ENCODE measurements around the gene PATJ. TPM values are rescaled to one million over a fixed set of nuclear protein-coding genes. Genes with fewer than 3 reads are reported as not detected.

The PATJ gene
- total RNA-seq, 2 donors from 2014 or later, result 37.9 to 72.1 TPM

GRCh38 chr1:62034790-62035189 is 292.5 kb downstream of the PATJ start:
- no peak overlapping the region for H3K27ac ChIP-seq
- DNase-seq (ENCODE audit: low spot score), result no peak

GRCh38 chr1:62037274-62037673 is 295.0 kb downstream of the PATJ start:
- H3K4me1 ChIP-seq, result no peaks in the 10 kb centered on the region
- H3K9me3 ChIP-seq, result no peaks in the 10 kb centered on the region
- TF ChIP-seq, protein P1, sequence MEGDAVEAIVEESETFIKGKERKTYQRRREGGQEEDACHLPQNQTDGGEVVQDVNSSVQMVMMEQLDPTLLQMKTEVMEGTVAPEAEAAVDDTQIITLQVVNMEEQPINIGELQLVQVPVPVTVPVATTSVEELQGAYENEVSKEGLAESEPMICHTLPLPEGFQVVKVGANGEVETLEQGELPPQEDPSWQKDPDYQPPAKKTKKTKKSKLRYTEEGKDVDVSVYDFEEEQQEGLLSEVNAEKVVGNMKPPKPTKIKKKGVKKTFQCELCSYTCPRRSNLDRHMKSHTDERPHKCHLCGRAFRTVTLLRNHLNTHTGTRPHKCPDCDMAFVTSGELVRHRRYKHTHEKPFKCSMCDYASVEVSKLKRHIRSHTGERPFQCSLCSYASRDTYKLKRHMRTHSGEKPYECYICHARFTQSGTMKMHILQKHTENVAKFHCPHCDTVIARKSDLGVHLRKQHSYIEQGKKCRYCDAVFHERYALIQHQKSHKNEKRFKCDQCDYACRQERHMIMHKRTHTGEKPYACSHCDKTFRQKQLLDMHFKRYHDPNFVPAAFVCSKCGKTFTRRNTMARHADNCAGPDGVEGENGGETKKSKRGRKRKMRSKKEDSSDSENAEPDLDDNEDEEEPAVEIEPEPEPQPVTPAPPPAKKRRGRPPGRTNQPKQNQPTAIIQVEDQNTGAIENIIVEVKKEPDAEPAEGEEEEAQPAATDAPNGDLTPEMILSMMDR (IDR thresholded peaks at IDR 0.05), result no peak
- no peak for DNase-seq (ENCODE audit: low spot score)
- no peaks in the 10 kb centered on the region for H3K36me3 ChIP-seq
- no peaks in the 10 kb centered on the region for H3K27me3 ChIP-seq
- H3K27ac ChIP-seq, result no peak overlapping the region
- H3K4me3 ChIP-seq, result no peak overlapping the region

More at GRCh38 chr1:62034790-62035189, 292.5 kb downstream of the PATJ start:
- Histone ChIP-seq H3K4me1 (no peaks in the 10 kb centered on the region), H3K4me3 (no peak overlapping the region), H3K36me3 (no peaks in the 10 kb centered on the region), H3K9me3 (no peaks in the 10 kb centered on the region), H3K27me3 (no peaks in the 10 kb centered on the region)
- TF ChIP-seq, protein P1 (IDR thresholded peaks at IDR 0.05), result no peak

DNA sequence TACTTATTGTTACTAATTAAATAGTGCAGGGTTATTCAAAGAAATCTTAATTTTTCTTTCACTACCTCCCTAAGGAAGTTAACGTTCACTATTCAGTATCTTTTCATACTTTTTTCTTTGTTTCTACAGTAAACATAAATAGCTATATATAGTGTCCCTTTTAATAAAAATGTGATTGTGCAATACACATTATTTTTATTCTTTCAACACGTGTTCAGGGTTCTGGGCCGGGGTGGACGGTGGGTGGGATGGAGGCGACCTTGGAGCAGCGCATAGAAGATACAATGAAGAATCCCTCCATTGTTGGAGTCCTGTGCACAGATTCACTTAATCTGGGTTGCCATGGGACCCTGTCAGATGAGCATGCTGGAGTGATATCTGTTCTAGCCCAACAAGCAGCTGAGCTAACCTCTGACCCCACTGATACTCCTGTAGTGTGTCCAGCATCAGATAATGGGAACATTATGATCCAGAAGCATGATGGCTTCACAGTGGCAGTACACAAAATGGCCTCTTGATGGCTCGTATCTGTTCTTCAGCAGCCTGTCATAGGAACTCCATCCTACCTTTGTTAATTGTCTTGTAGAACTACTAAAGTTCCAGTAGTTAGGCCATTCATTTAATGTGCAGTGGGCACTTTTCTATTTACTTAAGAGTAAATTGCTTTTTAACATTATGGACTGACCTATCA is 296.5 kb downstream of the PATJ start:
- Histone ChIP-seq H3K9me3 (no peaks in the 10 kb centered on the region), H3K4me1 (no peaks in the 10 kb centered on the region), H3K4me3 (no peak overlapping the region), H3K36me3 (no peaks in the 10 kb centered on the region), H3K27ac (no peak overlapping the region), H3K27me3 (no peaks in the 10 kb centered on the region)
- no peak for DNase-seq (ENCODE audit: low spot score)
- TF ChIP-seq, protein P1 (IDR thresholded peaks at IDR 0.05), result no peak

DNA sequence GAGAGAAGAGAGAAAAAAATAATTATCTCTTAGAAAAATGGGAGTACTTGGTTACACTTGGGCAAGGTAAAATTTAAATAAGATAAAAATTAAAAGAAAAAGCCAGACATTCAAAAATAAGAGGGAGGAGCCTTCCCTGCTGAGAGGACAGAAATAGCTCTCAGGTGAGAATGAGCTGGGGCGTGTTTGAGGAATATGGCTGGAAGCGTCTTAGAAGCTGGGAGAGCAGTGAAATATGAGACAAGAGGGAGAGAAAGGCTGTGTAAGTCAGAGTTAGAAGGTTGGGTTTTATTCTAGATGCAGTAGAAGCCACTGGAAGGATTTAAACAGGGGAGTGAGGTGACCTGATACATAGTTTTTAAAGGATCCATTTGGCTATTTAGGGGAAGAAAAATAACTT is 298.2 kb downstream of the PATJ start:
- Histone ChIP-seq H3K4me3 (no peak overlapping the region), H3K4me1 (peaks cover 0 to under 1% of the 10 kb centered on the region in 2 donors), H3K9me3 (no peaks in the 10 kb centered on the region), H3K27ac (no peak overlapping the region), H3K27me3 (no peaks in the 10 kb centered on the region), H3K36me3 (no peaks in the 10 kb centered on the region)
- TF ChIP-seq, protein P1 (IDR thresholded peaks at IDR 0.05), result no peak
- DNase-seq (ENCODE audit: low spot score), result no peak

GRCh38 chr1:62040973-62041372 is 298.7 kb downstream of the PATJ start:
- no peak for DNase-seq (ENCODE audit: low spot score)
- H3K4me3 ChIP-seq, result no peak overlapping the region
- peaks cover 0 to 6% of the 10 kb centered on the region in 2 donors for H3K4me1 ChIP-seq
- TF ChIP-seq, protein P1 (IDR thresholded peaks at IDR 0.05), result no peak
- H3K27ac ChIP-seq, result no peak overlapping the region
- no peaks in the 10 kb centered on the region for H3K9me3 ChIP-seq
- no peaks in the 10 kb centered on the region for H3K27me3 ChIP-seq
- no peaks in the 10 kb centered on the region for H3K36me3 ChIP-seq

- H3K4me1 ChIP-seq, result peaks cover 0 to 7% of the 10 kb centered on the region in 2 donors
- DNase-seq (ENCODE audit: low spot score), result no peak
- H3K9me3 ChIP-seq, result no peaks in the 10 kb centered on the region
- no peaks in the 10 kb centered on the region for H3K36me3 ChIP-seq
- TF ChIP-seq, protein P1 (IDR thresholded peaks at IDR 0.05), result no peak
- no peak overlapping the region for H3K27ac ChIP-seq
- no peak overlapping the region for H3K4me3 ChIP-seq
- H3K27me3 ChIP-seq, result no peaks in the 10 kb centered on the region
Measured at GRCh38 chr1:62043154-62043553, 300.9 kb downstream of the PATJ start.
